8988T (cell line): ENCODE measurements around the gene RTN4RL2.

ENCODE experiments used
- DNase-seq: peaks from one replicate; pipeline ENCODE4 v3.0.0; 2011

The RTN4RL2 gene

GRCh38 chr11:57463671-57464538 lies 3.6 kb downstream of the RTN4RL2 start:
- DNase-seq = peak; percentile 44

DNA sequence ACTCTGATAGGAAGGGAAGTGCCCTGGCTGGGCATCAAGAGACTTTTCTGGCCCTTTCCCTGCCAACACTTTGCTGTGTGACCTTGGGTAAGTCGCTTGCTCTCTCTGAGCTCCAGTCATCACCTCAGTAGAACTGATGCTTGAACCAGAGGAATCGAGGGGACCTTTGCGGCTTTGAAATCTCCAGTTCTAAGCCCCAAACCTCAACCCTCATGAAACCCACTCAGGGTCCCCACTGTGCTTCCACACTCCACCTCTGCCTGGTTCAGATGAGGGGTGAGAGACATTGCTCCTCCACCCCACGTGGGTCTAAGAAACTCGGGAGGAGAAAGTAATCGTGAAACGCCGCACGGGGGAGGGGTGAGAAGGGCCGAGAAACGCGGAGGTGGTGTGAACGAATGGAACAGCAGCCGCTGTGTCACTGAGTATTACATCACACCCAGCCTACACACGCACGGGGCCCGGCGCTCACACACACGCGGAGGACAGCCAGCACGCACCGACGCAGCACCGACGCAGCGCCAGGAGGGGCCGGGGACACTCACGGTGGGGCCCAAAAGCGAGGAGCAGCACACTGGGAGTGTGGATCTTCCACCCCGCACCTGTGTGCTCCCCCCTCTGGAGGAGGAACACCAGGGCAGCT lies 4.3 kb downstream of the RTN4RL2 start:
- no peak for DNase-seq

DNA sequence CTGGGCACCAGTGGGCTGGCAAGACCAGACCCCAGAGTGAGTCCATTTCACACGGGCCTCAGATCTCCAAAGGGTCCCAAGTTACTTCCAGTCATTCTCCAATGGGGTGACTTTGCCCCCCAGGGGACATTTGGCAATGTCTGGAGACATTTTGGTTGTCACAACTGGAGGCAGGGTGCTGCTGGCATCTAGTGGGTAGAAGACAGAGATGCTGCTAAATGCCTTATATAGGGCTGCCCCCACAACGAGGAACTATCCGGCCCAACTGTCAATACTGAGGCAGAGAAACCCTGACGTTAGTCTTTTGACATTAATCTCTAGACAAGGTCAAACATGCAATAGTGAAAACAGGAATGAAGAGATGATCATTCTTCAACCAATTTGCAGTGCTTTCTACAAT lies 6.4 kb downstream of the RTN4RL2 start:
- no peak for DNase-seq

DNA sequence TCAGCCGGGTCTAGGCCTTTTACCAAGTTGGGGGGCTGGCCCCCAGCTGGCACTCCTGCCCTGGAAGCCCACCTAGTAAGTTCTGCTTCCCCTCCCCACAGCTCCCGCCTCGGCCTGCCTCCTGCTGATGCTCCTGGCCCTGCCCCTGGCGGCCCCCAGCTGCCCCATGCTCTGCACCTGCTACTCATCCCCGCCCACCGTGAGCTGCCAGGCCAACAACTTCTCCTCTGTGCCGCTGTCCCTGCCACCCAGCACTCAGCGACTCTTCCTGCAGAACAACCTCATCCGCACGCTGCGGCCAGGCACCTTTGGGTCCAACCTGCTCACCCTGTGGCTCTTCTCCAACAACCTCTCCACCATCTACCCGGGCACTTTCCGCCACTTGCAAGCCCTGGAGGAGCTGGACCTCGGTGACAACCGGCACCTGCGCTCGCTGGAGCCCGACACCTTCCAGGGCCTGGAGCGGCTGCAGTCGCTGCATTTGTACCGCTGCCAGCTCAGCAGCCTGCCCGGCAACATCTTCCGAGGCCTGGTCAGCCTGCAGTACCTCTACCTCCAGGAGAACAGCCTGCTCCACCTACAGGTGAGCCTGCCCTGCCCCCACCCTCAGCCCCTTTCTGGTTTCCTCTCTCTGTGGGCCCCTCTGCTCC lies 7.3 kb downstream of the RTN4RL2 start:
- DNase-seq = no peak

GRCh38 chr11:57468276-57468675 lies 7.9 kb downstream of the RTN4RL2 start:
- DNase-seq = no peak

GRCh38 chr11:57469268-57469667 lies 8.9 kb downstream of the RTN4RL2 start:
- no peak for DNase-seq

DNA sequence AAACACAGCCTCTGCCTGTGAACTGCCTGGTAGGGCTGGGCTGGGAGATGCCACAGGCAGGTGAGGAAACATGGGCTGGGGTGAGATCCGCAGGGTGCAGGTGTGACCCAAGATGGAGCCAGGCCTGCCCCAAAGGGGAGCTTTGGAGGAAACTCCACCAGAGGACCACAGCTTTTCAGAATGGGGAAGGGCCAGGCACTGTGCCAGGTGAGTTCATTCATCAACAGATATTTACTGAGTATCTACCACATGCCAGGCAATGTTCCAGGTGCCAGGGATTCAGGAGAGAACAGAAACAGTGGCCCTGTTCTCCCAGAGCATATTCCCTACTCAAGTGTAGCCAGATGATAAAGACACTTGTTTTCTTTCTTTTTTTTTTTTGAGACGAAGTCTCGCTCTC lies 11.2 kb downstream of the RTN4RL2 start:
- no peak for DNase-seq

DNA sequence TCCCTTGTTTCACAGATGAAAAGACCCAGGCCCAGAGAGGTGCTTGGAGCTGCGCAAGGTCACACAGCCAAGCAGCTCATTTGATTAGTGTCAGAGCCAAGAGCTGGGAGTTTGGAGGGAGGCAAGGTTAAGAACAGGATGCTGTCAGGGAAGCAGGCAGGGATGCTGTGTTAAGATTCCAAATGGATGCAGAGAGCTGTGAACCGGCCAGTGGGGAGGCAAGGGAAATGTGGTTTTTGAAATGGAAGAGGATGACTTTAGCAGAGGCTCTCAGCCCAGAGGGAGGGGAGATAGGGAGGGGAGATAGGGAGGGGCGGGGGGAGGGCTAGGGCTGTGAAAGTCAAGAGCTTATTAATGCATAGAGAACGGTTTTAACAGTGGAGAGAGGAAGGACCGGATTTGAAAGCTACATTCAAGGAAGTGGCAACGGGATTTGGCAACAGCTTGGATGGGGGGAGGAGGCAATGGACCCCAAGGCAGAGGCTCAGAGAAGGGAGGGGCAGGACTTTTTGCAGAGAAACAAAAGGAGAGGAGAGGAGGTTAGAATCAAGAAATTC lies 13.0 kb downstream of the RTN4RL2 start:
- no peak for DNase-seq

DNA sequence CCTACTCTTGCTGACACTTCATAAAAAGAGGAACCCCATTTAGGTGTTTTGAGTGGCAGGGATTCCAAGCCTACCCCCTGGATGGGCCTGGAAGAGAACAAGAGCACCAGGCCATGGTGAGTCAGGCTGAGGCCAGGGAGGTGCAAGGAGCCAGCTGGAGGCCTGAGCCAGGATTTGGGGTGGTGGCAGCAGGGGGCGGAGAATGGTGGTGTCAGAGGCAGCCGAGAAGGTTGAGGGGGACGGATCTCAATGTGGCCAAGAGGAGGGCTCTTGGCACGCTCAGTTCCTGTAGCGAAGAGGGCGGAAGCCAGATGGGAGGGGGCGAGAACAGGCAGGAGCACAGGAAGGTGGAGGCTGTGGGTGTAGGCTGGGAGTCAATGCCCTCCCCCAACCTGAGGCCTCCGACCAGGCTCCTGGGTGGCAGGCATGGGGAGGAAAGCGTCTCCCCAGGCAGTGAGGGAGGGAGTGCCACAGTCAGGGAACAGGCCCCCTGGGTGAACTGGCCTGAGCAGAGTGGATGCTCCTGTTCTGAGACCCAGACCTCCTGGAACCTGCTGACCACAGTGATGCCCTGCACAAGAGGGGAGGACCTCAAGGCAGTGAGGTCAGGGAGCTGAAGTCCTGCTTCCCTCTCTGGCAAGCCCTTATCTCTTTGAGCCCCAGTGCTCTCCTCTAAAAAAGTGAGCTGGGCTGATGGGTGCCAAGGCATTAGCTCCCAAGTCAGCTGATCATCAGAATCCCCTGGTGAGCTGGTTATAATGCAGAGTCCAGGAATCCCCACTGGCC lies 13.9 kb downstream of the RTN4RL2 start:
- no peak for DNase-seq

GRCh38 chr11:57474803-57475115 lies 14.4 kb downstream of the RTN4RL2 start:
- DNase-seq = no peak

DNA sequence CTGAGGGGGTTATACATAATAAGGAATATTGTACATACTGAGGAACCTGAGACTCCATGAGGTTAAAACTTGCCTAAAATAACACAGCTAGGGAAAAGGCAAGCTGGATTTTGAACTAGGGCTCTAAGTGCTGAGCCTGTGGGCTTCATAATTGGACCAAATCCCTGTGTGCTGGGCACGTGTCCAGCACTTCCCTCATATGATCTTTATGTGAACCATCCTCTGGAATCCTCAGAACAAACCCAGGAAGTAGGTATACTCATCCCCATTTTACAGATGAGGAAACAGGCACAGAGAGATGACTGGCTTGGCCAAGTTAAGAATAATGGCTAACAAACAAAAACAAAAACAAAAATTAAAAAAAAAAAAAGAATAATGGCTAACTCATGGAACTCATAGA lies 14.9 kb downstream of the RTN4RL2 start:
- no peak for DNase-seq

DNA sequence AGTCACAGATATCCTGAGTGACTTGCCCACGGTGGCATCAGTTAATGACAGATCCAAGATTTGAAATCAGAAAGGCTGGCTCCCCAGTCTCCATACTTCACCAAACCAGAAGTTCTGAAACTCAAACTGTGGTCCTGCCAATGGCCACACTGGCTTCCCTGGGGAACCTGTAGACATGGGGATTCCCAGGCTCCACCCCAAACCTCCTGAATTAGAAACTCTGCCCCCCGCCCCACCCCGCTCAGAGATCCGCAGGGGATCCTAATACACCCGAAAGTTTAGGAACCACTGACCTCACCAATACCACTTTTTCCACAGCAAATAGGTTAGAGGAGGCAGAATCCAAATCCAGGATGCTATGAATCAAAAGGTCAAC lies 15.3 kb downstream of the RTN4RL2 start:
- DNase-seq = no peak

- no peak for DNase-seq
Measured at GRCh38 chr11:57476047-57476756, 15.9 kb downstream of the RTN4RL2 start.

DNA sequence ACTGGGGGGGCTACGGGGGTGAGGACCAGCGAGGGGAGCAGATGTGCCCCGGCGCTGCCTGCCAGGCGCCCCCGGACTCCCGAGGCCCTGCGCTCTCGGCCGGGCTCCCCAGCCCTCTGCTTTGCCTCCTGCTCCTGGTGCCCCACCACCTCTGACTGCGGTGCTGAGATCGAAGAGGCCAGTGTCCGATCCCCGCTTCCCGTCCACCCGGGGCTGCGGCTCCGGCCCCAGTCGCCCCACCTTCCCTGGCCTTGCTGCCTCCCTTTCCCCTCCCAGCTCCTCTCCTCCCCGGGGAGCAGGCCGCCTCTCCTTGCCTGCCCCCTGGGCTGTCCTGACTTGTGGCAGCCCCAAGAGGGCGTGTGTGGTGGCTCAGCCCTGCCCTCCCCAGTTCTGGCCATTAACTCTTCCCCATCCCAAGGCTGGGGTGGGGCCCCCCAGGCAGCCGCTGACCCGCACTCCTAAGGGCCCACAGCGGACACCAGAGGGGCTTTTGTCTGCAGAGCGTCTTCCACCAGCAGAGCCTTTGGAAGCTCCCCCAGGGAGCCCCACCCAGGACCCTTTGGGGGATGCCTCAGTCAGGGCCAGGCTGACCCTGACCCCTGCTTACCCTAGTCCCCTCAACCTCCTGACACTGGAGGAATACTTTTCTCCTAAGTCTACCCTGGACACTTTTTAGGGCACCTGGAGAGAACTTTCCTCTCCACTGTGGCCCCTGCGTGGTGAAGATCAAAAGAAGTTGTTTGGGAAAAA lies 16.6 kb downstream of the RTN4RL2 start:
- peak; percentile 99 for DNase-seq

GRCh38 chr11:57477507-57478189 lies 17.3 kb downstream of the RTN4RL2 start:
- DNase-seq = no peak

GRCh38 chr11:57479021-57479663 lies 18.8 kb downstream of the RTN4RL2 start:
- no peak for DNase-seq

- no peak for DNase-seq
Measured at GRCh38 chr11:57479911-57480310, 19.6 kb downstream of the RTN4RL2 start.

GRCh38 chr11:57480409-57481137 lies 20.2 kb downstream of the RTN4RL2 start:
- peak; percentile 99 for DNase-seq

DNA sequence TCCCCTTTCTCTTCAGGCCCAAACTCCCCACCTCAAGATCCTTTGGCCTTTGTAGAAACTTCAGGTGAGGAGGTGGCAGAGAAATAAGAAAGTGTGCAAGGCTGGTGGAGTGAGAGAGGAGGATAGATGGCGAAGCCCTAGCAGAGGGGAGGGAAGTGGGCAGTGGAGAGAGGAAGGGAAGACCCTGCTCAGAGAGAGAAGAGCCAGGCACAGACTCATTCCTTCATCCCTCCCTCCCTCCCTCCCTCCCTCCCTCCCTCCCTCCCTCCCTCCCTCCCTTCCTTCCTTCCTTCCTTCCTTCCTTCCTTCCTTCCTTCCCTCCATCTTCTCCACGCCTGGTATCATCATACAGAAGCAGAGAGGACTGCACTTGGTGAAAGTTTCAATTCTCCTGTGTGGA lies 21.0 kb downstream of the RTN4RL2 start:
- no peak for DNase-seq
